SK-N-SH treated with all-trans-retinoic acid at 6 μM for 48 hours (cell line): ENCODE data around the gene HIVEP3.

Experiments
- BACH2 ChIP-seq: fragments of 250-450 bp; sonication (Bioruptor Pico); IDR thresholded peaks from 2 replicates; pipeline ENCODE4 v1.9.0; 2021; ENCODE audit warnings: mild to moderate bottlenecking, borderline replicate concordance
- CREB5 ChIP-seq: fragments of 250-450 bp; sonication (Bioruptor Pico); IDR thresholded peaks from 2 replicates; pipeline ENCODE4 v1.5.1; 2020; ENCODE audit warnings: low read depth, mild to moderate bottlenecking, moderate library complexity
- CSDC2 ChIP-seq: fragments of 250-450 bp; sonication (Bioruptor Pico); IDR thresholded peaks from 2 replicates; pipeline ENCODE4 v1.5.0; 2020; ENCODE audit warnings: mild to moderate bottlenecking, moderate library complexity
- ISL1 ChIP-seq: fragments of 250-450 bp; sonication (Bioruptor Pico); IDR thresholded peaks from 2 replicates; pipeline ENCODE4 v2.1.2; 2022; ENCODE audit warnings: mild to moderate bottlenecking, moderate library complexity
- OSR1 ChIP-seq: fragments of 250-450 bp; sonication (Bioruptor Pico); IDR thresholded peaks from 2 replicates; pipeline ENCODE4 v1.8.0; 2022; ENCODE audit warnings: moderate library complexity, mild to moderate bottlenecking, inconsistent platforms
- PATZ1 ChIP-seq: fragments of 250-450 bp; sonication (Bioruptor Pico); IDR thresholded peaks from 2 replicates; pipeline ENCODE4 v1.8.0; 2020; ENCODE audit warnings: mild to moderate bottlenecking, moderate library complexity, borderline replicate concordance
- RARB ChIP-seq: fragments of 250-450 bp; sonication (Bioruptor Pico); IDR thresholded peaks from 2 replicates; pipeline ENCODE4 v1.8.0; 2021; ENCODE audit warnings: mild to moderate bottlenecking, moderate library complexity
- ZC3H10 ChIP-seq: fragments of 250-450 bp; sonication (Bioruptor Pico); IDR thresholded peaks from 2 replicates; pipeline ENCODE4 v1.5.1; 2021; ENCODE audit warnings: mild to moderate bottlenecking, moderate library complexity
- ZFP3 ChIP-seq: fragments of 250-450 bp; sonication (Bioruptor Pico); IDR thresholded peaks from 2 replicates; pipeline ENCODE4 v1.5.0; 2020; ENCODE audit warnings: mild to moderate bottlenecking, moderate library complexity
- ZFP30 ChIP-seq: fragments of 450-650 bp; formaldehyde crosslinking; IDR thresholded peaks from 2 replicates; pipeline ENCODE4 v1.5.0; 2022; ENCODE audit warnings: mild to moderate bottlenecking, moderate library complexity
- ZNF565 ChIP-seq: fragments of 450-650 bp; formaldehyde crosslinking; conservative IDR thresholded peaks from 2 replicates; pipeline ENCODE4 v1.5.0; 2020; ENCODE audit warnings: low read depth, mild to moderate bottlenecking, moderate library complexity
- ZNF70 ChIP-seq: fragments of 450-650 bp; formaldehyde crosslinking; IDR thresholded peaks from 2 replicates; pipeline ENCODE4 v1.5.0; 2020; ENCODE audit warnings: mild to moderate bottlenecking, moderate library complexity
- ZNF8 ChIP-seq: fragments of 450-650 bp; formaldehyde crosslinking; IDR thresholded peaks from 2 replicates; pipeline ENCODE4 v1.5.0; 2020; ENCODE audit warnings: mild to moderate bottlenecking, moderate library complexity

- TF ChIP-seq CSDC2 (CRISPR knock-in tag) (no peak), RARB (CRISPR knock-in tag) (no peak), PATZ1 (CRISPR knock-in tag) (no peak), BACH2 (CRISPR knock-in tag) (no peak), ZC3H10 (no peak), ZNF565 (no peak), ZNF70 (no peak), OSR1 (CRISPR knock-in tag) (no peak), ZNF8 (CRISPR knock-in tag) (no peak), ISL1 (CRISPR knock-in tag) (no peak), CREB5 (no peak), ZFP30 (CRISPR knock-in tag) (no peak), ZFP3 (CRISPR knock-in tag) (no peak)
Observed at GRCh38 chr1:41907446-41907845, 11.3 kb downstream of the HIVEP3 start.
